ENCODE measurements around the gene TIMM50. TPM values are rescaled to one million over a fixed set of nuclear protein-coding genes. Genes with fewer than 3 reads are reported as not detected.
A peak's percentile ranks its signal among the peaks of the same experiment; 100 is the strongest.

The TIMM50 gene
- total RNA-seq, 1 donor from 2014 or later = 65.3 TPM

GRCh38 chr19:39520541-39521484, 40.2 kb downstream of the TIMM50 start:
- intact Hi-C loops (cut with DNase I) = no loop called here
- Histone ChIP-seq H3K27ac (no peak overlapping the region), H3K4me1 (peaks cover 2% of the 10 kb centered on the region), H3K9me3 (no peaks in the 10 kb centered on the region), H3K27me3 (no peaks in the 10 kb centered on the region), H3K36me3 (no peaks in the 10 kb centered on the region), H3K4me3 (no peak overlapping the region)
- no peak for DNase-seq (ENCODE audit: extremely low spot score in 2 of 2)
- TF ChIP-seq CTCF (IDR thresholded peaks at IDR 0.05) (no peak), POLR2A (IDR thresholded peaks at IDR 0.05) (no peak)

DNA sequence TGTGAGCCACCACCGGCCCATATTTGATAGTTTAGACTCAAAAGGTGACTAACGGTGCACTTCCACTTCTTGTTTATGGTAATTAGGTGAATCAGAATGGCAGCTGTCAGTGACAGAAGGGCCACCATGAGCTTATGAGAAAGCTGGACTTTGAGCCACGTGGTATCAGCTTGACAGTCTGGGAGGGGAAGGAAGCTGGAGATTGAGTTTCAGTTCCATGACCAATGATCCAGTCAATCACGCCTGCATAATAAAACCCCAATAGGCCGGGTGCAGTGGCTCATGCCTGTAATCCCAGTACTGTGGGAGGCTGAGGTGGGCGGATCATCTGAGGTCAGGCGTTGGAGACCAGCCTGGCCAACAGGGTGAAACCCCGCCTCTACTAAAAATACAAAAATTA, 43.9 kb downstream of the TIMM50 start:
- Histone ChIP-seq H3K4me3 (no peak overlapping the region), H3K27ac (no peak overlapping the region), H3K4me1 (no peaks in the 10 kb centered on the region), H3K36me3 (no peaks in the 10 kb centered on the region), H3K27me3 (no peaks in the 10 kb centered on the region), H3K9me3 (no peaks in the 10 kb centered on the region)
- no peak for DNase-seq (ENCODE audit: extremely low spot score in 2 of 2)
- TF ChIP-seq CTCF (IDR thresholded peaks at IDR 0.05) (no peak), POLR2AphosphoS5 (IDR thresholded peaks at IDR 0.05; ENCODE audit: insufficient read depth in 1 of 2, low read depth in 1 of 2) (no peak), POLR2A (IDR thresholded peaks at IDR 0.05) (no peak)
- intact Hi-C loops (cut with DNase I) = no loop called here

DNA sequence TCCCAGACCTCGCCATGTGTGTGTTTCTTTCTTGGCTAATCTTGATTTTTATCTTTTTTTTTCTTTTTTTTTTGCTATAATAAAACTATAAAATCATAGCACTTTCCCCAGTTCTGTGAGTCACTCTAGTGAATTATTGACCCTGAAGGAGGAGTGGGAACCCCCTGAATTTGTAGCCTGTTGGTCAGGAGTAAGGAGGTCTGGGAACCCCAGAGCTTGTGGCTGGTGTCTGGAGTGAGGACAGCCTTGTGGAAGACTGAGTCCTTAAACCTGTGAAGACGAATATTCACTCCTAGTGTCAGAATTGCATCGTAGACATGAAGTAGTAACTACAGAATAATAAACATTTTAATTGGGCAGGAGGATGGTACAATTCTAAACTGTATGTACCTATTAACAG, 44.6 kb downstream of the TIMM50 start:
- intact Hi-C loops (cut with DNase I) = no loop called here
- H3K4me1 ChIP-seq = no peaks in the 10 kb centered on the region
- TF ChIP-seq POLR2A (IDR thresholded peaks at IDR 0.05) = no peak
- TF ChIP-seq POLR2AphosphoS5 (IDR thresholded peaks at IDR 0.05; ENCODE audit: insufficient read depth in 1 of 2, low read depth in 1 of 2) = no peak
- no peak for TF ChIP-seq CTCF (IDR thresholded peaks at IDR 0.05)
- no peaks in the 10 kb centered on the region for H3K9me3 ChIP-seq
- no peak overlapping the region for H3K27ac ChIP-seq
- DNase-seq (ENCODE audit: extremely low spot score in 2 of 2) = no peak
- no peaks in the 10 kb centered on the region for H3K27me3 ChIP-seq
- no peak overlapping the region for H3K4me3 ChIP-seq
- H3K36me3 ChIP-seq = no peaks in the 10 kb centered on the region

DNA sequence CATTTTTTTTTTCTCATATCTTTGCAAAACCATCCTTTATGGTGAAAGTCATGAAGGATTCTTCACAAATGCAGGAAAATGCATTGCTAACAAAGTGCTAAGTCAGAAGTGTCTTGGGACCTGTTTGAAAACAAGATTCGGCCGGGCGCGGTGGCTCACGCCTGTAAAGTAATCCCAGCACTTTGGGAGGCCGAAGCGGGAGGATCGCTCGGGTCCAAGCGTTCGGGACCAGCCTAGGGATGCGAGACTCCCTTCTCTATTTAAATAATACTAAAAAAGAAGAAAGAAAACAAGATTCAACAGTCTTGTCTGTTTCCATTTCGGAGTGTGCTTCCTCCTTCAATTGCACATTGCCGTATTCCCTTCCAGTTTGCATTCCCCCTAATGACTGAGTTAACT, 51.2 kb downstream of the TIMM50 start:
- no peaks in the 10 kb centered on the region for H3K9me3 ChIP-seq
- no peak for DNase-seq (ENCODE audit: extremely low spot score in 2 of 2)
- intact Hi-C loops (cut with DNase I) = loop anchor here (5.0 to 10.0 kb wide), 2 partner anchors 55 to 137 kb away; partner anchors contain the start of genes MED29 and PAF1
- H3K4me1 ChIP-seq = peaks cover 16% of the 10 kb centered on the region
- H3K27ac ChIP-seq = peak overlapping the region; percentile 82
- H3K27me3 ChIP-seq = no peaks in the 10 kb centered on the region
- peak overlapping the region; percentile 71 to 84 for H3K4me3 ChIP-seq
- no peaks in the 10 kb centered on the region for H3K36me3 ChIP-seq
- TF ChIP-seq POLR2AphosphoS5 (IDR thresholded peaks at IDR 0.05; ENCODE audit: insufficient read depth in 1 of 2, low read depth in 1 of 2) (no peak), POLR2A (IDR thresholded peaks at IDR 0.05) (no peak), CTCF (IDR thresholded peaks at IDR 0.05) (no peak)

Data from vagina (tissue), 2 donors.